Osteocyte (in vitro differentiated cells): ENCODE results near the gene SRGAP3. TPM values are rescaled to one million over a fixed set of nuclear protein-coding genes. Genes with fewer than 3 reads are reported as not detected.

Source experiments
- DNase-seq: peaks from one replicate; pipeline ENCODE4 v3.0.0; 2021; ENCODE audit warnings: mixed read lengths; ENCODE audit not compliant: unreplicated experiment; ENCODE audit errors: extremely low spot score
- H3K27ac Mint-ChIP-seq: one replicate; pipeline ENCODE4 v1.8.0; 2021; ENCODE audit warnings: mild to moderate bottlenecking, mixed read lengths; ENCODE audit not compliant: unreplicated experiment
- H3K27me3 Mint-ChIP-seq: one replicate; pipeline ENCODE4 v1.8.0; 2021; ENCODE audit warnings: mixed read lengths; ENCODE audit not compliant: unreplicated experiment
- H3K36me3 Mint-ChIP-seq: one replicate; pipeline ENCODE4 v1.8.0; 2021; ENCODE audit warnings: mixed read lengths; ENCODE audit not compliant: unreplicated experiment
- H3K4me1 Mint-ChIP-seq: one replicate; pipeline ENCODE4 v1.8.0; 2021; ENCODE audit warnings: mixed read lengths; ENCODE audit not compliant: unreplicated experiment
- H3K4me3 Mint-ChIP-seq: one replicate; pipeline ENCODE4 v1.8.0; 2021; ENCODE audit warnings: mild to moderate bottlenecking, moderate library complexity, mixed read lengths; ENCODE audit not compliant: unreplicated experiment
- H3K9me3 Mint-ChIP-seq: one replicate; pipeline ENCODE4 v1.8.0; 2021; ENCODE audit warnings: mixed read lengths; ENCODE audit not compliant: unreplicated experiment
- CTCF ChIP-seq: fragments of 200-600 bp; sonication (generic); IDR thresholded peaks from 2 replicates; pipeline ENCODE4 v1.5.0; 2021; ENCODE audit warnings: antibody characterized with exemption, mild to moderate bottlenecking, moderate library complexity
- total RNA-seq: library from RNA; stranded (reverse); gene quantifications from 2 replicates; pipeline ENCODE4 v1.2.1, GENCODE V29; 2021

Gene SRGAP3
- total RNA-seq, 1 donor from 2014 or later = 2.6 TPM

- Mint-ChIP-seq H3K36me3 (no peaks in the 10 kb centered on the region), H3K4me1 (peaks cover 8% of the 10 kb centered on the region), H3K27ac (no peak overlapping the region), H3K4me3 (no peak overlapping the region), H3K9me3 (no peaks in the 10 kb centered on the region), H3K27me3 (peaks cover 17% of the 10 kb centered on the region)
- TF ChIP-seq CTCF = no peak
- DNase-seq = no peak
Measured at GRCh38 chr3:9216736-9217135, 32.7 kb downstream of the SRGAP3 start.

GRCh38 chr3:9214599-9214998 is 34.8 kb downstream of the SRGAP3 start:
- peaks cover 6% of the 10 kb centered on the region for H3K27me3 Mint-ChIP-seq
- no peak for DNase-seq
- H3K27ac Mint-ChIP-seq = no peak overlapping the region
- no peak for TF ChIP-seq CTCF
- no peak overlapping the region for H3K4me3 Mint-ChIP-seq
- peaks cover 14% of the 10 kb centered on the region for H3K4me1 Mint-ChIP-seq
- no peaks in the 10 kb centered on the region for H3K9me3 Mint-ChIP-seq
- no peaks in the 10 kb centered on the region for H3K36me3 Mint-ChIP-seq

GRCh38 chr3:9214185-9214584 is 35.3 kb downstream of the SRGAP3 start:
- Mint-ChIP-seq H3K36me3 (no peaks in the 10 kb centered on the region), H3K4me1 (peaks cover 14% of the 10 kb centered on the region), H3K4me3 (no peak overlapping the region), H3K27ac (no peak overlapping the region), H3K27me3 (peaks cover 5% of the 10 kb centered on the region), H3K9me3 (no peaks in the 10 kb centered on the region)
- TF ChIP-seq CTCF = no peak
- no peak for DNase-seq

GRCh38 chr3:9213019-9213634 is 36.3 kb downstream of the SRGAP3 start:
- peaks cover 14% of the 10 kb centered on the region for H3K4me1 Mint-ChIP-seq

More at GRCh38 chr3:9213019-9213634, 36.3 kb downstream of the SRGAP3 start:
- TF ChIP-seq CTCF = no peak
- H3K27me3 Mint-ChIP-seq = peaks cover 11% of the 10 kb centered on the region
- no peak for DNase-seq
- H3K36me3 Mint-ChIP-seq = no peaks in the 10 kb centered on the region
- no peaks in the 10 kb centered on the region for H3K9me3 Mint-ChIP-seq
- H3K4me3 Mint-ChIP-seq = no peak overlapping the region
- H3K27ac Mint-ChIP-seq = no peak overlapping the region
